ENCODE measurements around the gene PPP1R3G. TPM values are rescaled to one million over a fixed set of nuclear protein-coding genes. Genes with fewer than 3 reads are reported as not detected.
A peak's percentile ranks its signal among the peaks of the same experiment; 100 is the strongest.

PPP1R3G gene
- total and polyA plus RNA-seq, 2 of the 13 experiments (the other 11 are each of a cell fraction or from before 2014, with no cell fraction given), result 1.2 to 1.3 TPM

- peak; percentile 45; the same call in 1 of the 2 replicates for TF ChIP-seq RBFOX2 (IDR thresholded peaks at IDR 0.05; ENCODE audit: low read depth, low read length)
- TF ChIP-seq ZNF354B (CRISPR knock-in tag; IDR thresholded peaks at IDR 0.05), result no peak
- no peak for TF ChIP-seq NR0B2 (CRISPR knock-in tag; IDR thresholded peaks at IDR 0.05)
- TF ChIP-seq AKAP8 (CRISPR knock-in tag; IDR thresholded peaks at IDR 0.05), result no peak
- 0 out of 2 replicates have a peak, but pooled peaks have one; percentile 23 for TF ChIP-seq POGZ (CRISPR knock-in tag; IDR thresholded peaks at IDR 0.05)
- TF ChIP-seq ZNF556 (CRISPR knock-in tag; IDR thresholded peaks at IDR 0.05; ENCODE audit: borderline replicate concordance), result no peak
- no peak for TF ChIP-seq ZNF629 (CRISPR knock-in tag; conservative IDR thresholded peaks at IDR 0.05)
Observed at GRCh38 chr6:5086294-5086890, 1.3 kb downstream of the PPP1R3G start (continued).

DNA sequence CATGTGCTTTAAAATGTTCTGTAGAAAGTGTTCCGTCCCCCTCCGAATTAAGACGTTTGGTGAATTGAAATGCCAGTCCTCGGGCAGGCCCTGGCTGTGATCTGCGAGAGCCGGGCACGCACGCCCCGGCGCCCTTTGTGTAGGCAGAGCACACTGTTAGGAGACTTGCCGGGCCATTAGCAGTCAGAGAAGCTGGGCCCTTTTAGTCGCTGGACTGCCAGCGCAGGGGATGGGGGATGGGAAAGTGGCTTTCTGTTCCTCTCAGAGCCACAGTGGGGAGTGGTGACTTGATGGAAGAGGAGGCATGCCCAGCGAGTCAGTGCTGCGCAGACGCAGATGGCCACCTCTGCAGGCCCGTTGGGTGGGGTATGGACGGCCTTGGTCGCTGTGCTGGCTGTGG lies 2.2 kb downstream of the PPP1R3G start:
- BruUV-seq (replicated peaks), result no TSS peak
- POLR2A ChIA-PET, result no interaction called here
- Histone ChIP-seq H3K27ac (ENCODE audit: extremely low read length, insufficient read depth, low read length) (no peak overlapping the region), H3K9ac (ENCODE audit: insufficient read depth, low read depth, low read length) (no peak overlapping the region), H2AFZ (ENCODE audit: low read length) (no peak overlapping the region), H3K79me2 (ENCODE audit: insufficient read depth, low read length) (peaks cover 2% of the 10 kb centered on the region), H3K36me3 (replicated peaks in 1 of 2; ENCODE audit: control insufficient read depth in 1 of 2, insufficient read depth in 2 of 2, low read length in 2 of 2) (no peaks in the 10 kb centered on the region; a peak in 2 of 5 replicates), H3K4me3 (replicated peaks in 1 of 3; ENCODE audit: insufficient read depth in 1 of 3, low read depth in 2 of 3, low read length in 3 of 3) (no peak overlapping the region), H3K9me3 (ENCODE audit: low read length) (no peaks in the 10 kb centered on the region), H3K4me1 (ENCODE audit: insufficient read depth, low read length) (peaks cover 57% of the 10 kb centered on the region), H3K4me2 (ENCODE audit: low read depth, low read length) (no peak overlapping the region), H3K27me3 (ENCODE audit: control insufficient read depth in 1 of 2, insufficient read depth in 2 of 2, low read length in 2 of 2) (no peaks in the 10 kb centered on the region), H4K20me1 (ENCODE audit: insufficient read depth, low read length) (no peaks in the 10 kb centered on the region)
- in situ Hi-C loops (cut with HindIII; ENCODE audit: extremely low pct_ligation_motif_present, low pct_unique_long_range_greater_than_20kb) (no loop called here), intact Hi-C loops (cut with micrococcal nuclease; ENCODE audit: unreplicated experiment) (no loop called here)
- no peak for FAIRE-seq
- no peak for ATAC-seq
- no peak for DNase-seq (ENCODE audit: low spot score)
- TF ChIP-seq ZBTB38 (CRISPR knock-in tag; IDR thresholded peaks at IDR 0.05), result 0 out of 2 replicates have a peak, but pooled peaks have one; percentile 37
- no peak for TF ChIP-seq SP4 (CRISPR knock-in tag; IDR thresholded peaks at IDR 0.05)
- peak; percentile 43 for TF ChIP-seq ZNF687 (CRISPR knock-in tag; IDR thresholded peaks at IDR 0.05)
- TF ChIP-seq ZC3H13 (CRISPR knock-in tag; IDR thresholded peaks at IDR 0.05), result 0 out of 2 replicates have a peak, but pooled peaks have one; percentile 48
- no peak for TF ChIP-seq SOX6 (IDR thresholded peaks at IDR 0.05)
- TF ChIP-seq SOX6 (CRISPR knock-in tag; IDR thresholded peaks at IDR 0.05), result no peak
- no peak for TF ChIP-seq MEIS2 (CRISPR knock-in tag; IDR thresholded peaks at IDR 0.05)
- TF ChIP-seq, protein P1, sequence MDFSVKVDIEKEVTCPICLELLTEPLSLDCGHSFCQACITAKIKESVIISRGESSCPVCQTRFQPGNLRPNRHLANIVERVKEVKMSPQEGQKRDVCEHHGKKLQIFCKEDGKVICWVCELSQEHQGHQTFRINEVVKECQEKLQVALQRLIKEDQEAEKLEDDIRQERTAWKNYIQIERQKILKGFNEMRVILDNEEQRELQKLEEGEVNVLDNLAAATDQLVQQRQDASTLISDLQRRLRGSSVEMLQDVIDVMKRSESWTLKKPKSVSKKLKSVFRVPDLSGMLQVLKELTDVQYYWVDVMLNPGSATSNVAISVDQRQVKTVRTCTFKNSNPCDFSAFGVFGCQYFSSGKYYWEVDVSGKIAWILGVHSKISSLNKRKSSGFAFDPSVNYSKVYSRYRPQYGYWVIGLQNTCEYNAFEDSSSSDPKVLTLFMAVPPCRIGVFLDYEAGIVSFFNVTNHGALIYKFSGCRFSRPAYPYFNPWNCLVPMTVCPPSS (IDR thresholded peaks at IDR 0.05), result no peak
- TF ChIP-seq FOSL2 (CRISPR knock-in tag; IDR thresholded peaks at IDR 0.05), result no peak
- TF ChIP-seq, protein P2, sequence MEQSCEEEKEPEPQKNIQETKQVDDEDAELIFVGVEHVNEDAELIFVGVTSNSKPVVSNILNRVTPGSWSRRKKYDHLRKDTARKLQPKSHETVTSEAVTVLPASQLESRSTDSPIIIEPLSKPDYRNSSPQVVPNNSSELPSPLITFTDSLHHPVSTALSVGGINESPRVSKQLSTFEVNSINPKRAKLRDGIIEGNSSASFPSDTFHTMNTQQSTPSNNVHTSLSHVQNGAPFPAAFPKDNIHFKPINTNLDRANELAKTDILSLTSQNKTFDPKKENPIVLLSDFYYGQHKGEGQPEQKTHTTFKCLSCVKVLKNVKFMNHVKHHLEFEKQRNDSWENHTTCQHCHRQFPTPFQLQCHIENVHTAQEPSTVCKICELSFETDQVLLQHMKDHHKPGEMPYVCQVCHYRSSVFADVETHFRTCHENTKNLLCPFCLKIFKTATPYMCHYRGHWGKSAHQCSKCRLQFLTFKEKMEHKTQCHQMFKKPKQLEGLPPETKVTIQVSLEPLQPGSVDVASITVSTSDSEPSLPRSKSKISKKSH (CRISPR knock-in tag; IDR thresholded peaks at IDR 0.05; ENCODE audit: borderline replicate concordance), result 0 out of 2 replicates have a peak, but pooled peaks have one; percentile 48
- WGBS (ENCODE audit: low lambda C conversion rate), result 97% methylated on average over 19 of the region's 19 CpGs
- CTCF ChIA-PET (ENCODE audit: low intra/inter-chr PET ratio, low total read pairs), result no interaction called here
